Measurements from ENCODE around the gene CHD6. TPM values are rescaled to one million over a fixed set of nuclear protein-coding genes. Genes with fewer than 3 reads are reported as not detected.

Gene CHD6
- total RNA-seq, 1 donor from 2014 or later, result 19.7 TPM

DNA sequence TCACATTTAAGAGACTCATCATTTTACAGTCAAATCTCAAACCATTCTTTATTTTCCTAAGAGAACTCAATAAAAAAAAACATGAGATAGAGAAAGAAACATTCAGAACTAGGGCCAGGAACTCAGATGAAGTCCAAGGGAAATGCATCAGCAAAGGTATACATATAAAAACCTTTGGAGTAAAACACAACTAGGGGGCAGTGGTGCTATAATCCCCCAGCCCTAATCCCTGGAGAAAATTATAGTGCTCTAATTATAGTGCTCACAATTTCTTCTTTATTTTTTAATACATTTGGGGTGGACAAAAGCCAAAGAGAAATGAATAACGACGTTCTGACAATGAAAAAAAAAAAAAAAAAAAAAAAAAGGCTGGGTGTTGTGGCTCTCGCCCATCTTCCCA lies 151.0 kb downstream of the CHD6 start:
- DNase-seq (ENCODE audit: low read depth, low spot score), result no peak

DNA sequence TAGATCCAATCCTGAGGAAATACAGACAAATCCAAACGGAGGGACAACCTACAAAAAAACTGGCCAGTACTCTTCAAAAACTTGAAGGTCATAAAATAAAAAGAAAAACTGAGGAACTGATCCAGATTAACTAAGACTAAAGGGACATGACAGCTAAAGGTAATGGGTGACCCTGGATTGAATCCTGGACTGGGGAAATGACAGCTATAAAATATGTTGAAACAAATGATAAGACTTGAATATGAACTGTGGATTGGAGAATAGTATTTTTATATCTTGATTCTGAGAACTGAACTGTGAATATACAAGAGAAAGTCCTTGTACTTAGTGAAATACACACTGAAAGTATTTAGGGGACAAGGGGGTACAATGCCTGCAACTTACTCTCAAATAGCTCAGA lies 154.6 kb downstream of the CHD6 start:
- DNase-seq (ENCODE audit: low read depth, low spot score), result no peak

DNA sequence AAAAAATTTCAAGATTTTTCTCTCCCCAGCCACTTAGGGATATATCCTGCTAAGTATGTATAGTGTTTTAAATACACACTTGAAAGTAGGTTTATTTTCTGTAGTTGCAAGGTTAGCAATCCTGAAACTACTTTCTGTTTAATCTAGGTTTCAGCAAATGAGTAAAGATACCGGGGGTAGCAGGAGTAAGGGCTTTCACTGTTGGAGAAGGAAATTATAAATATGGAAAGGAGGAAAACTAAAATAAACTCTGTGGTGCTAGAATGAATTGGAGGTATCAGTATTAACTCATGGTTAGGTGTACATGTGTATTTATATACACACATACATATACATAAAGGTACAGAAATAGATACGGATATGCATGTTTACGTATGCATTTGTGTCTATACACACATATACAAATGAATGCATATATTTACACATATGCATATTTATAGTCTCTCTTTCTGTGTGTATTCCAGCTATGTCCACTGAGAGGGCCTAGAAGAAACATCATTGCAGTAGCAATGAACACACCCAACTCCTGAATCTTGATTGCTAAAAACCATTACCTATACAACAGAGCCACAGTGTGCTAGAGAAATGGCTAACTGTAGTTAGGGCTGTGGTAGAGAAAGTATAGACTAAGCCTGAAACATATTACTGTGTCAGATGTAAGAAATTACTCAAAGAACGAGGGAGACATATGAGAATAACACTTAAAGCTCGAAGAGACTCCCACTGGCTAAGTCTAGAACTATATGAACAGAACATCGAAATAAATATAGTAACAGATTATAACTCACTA lies 155.6 kb downstream of the CHD6 start:
- no peak for DNase-seq (ENCODE audit: low read depth, low spot score)

DNA sequence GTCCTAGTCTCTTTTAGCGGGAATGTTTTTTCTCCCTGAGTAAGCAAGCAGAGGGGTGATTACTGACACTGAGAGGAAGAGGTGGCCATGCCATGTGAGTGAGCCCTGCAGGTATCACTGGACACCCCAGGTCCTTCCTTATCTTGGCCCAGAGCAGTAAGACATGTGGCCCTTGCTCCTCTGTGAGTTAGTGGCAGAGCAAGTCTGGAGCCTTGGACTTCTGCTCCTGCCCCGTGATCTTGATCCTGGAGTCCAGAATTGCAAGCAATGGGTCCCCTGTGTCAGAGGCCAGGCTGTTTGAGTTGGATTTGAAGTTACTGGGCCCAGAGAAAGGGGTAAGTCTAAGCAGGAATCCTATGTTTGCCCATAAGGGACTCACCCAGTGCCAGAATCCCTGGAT lies 159.4 kb downstream of the CHD6 start:
- DNase-seq (ENCODE audit: low read depth, low spot score), result no peak

DNA sequence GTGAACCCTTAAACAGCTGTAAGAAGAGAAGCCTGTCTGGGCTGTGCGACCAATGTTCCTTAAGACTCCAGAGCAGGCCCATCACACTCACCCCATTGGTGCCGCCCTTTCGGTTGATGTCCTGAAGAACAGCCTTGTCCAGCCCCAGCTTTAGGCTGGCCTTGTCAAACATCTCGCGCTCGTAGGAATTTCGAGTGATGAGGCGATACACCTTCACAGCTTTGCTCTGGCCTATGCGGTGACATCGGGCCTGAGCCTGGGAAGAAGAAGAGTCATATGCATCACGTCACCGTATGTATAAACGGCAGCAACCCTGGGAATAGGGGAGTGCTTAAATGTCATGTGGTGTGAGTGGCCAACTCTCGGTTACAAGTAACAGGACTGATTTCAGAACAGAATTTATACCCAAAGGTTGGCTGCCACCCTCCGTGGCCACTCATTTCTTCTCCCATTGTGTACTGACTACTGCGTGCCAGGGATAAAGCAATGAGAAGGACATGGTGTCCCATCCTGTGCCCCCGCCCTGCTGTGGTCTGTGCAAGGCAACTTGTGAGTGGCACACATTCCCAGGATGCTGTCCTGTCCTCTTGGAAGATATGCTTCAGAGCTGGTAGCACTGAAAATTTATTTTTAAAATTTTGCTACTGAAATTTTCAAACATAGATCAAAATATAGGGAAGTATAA lies 160.9 kb downstream of the CHD6 start:
- no peak for DNase-seq (ENCODE audit: low read depth, low spot score)

DNA sequence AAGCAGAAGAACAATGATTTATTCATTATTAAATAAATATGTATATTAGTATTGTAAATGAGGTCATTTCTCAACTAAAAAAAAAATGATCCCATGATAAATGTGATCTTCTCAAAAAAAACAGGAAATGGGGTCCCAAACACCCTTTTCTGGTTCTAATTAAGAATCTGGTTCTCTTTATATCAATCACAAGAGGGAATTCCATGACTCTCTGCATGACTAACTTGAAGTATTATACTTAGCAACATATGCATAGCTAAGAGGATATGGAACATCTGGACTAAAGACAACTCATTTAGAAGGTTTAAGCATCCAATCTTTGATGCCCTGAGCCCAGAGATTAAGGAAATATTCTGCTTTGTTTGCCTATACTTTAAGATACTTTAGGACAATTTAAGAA lies 161.8 kb downstream of the CHD6 start:
- no peak for DNase-seq (ENCODE audit: low read depth, low spot score)

DNA sequence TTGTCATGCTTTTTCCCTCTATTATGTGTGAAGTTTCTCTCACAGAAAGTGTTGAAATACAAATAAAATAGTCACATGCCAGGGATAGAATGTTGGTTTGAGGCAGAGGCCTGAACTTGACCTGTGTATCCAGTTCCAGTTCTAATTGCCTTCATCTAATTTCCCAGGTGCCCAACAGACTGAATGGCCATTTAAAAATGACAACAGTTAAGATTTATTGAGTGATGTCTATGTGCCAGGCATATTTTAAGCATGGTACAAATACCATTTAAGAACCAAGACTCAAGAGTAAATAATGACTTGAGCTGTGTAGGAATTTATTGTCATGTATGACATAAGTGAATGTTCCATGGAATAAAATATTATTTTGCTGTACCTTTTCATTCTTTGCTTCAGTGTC lies 163.9 kb downstream of the CHD6 start:
- no peak for DNase-seq (ENCODE audit: low read depth, low spot score)

DNA sequence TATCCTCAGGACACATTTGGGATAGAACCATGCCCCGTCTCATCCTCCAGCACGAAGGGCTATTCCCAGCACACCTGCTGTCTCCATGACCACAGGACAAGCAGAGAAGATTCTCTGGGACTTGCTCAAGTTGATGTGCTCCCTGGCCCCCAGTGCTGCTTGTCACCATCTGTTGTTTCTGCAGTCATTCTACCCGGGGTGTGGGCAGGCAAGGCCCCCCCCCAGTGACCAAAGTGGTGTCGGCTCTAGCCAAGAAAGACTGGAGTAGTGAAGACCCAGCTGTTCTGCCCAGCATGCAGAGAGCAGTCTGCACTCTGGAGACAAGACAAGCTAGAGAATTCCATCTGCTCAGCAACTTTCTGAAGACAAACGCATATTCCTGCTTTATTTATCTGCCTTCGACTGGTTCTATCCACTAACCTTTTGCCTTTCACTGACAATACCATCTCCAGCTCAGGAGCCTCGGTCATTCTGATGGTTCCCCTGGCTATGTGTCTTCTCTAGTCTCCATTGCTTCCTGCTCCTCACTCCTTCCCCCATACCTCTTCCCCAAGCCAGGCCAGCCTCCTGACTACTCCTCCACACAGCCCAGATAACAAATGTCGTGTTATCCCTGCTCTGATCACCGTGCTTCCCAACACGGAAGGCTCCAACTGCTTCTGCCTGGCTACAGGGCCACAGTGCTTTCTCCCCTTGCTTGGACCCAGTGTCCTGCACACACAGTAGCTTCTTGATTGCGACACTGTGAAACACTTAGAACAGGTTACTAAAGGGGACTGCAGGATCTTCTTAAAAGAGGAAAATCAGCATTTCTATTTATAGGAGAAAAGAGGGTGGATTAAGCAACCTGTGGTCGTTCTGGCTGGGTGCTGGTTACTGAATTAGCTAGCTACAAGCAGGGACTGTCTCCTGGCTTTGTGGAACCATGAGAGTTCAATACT lies 164.9 kb downstream of the CHD6 start:
- DNase-seq (ENCODE audit: low read depth, low spot score), result no peak

DNA sequence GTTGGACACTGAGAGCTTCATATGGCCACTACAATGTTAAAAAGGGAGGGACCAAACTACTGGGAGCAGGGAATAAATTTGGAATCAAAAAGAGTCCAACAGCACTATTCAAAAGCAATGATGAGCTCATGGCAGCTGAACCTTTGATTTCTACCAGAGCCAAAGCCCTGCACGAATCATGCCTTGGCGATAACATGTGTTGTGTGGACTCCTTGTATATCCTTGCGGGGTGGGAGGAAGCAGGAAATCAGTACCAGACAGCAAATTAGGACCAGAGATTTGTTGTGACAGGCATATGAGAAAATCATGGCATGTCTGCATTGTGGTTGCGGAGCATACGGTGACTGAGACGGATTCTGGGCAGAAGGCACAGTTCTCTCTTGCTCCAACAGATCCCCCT lies 166.0 kb downstream of the CHD6 start:
- no peak for DNase-seq (ENCODE audit: low read depth, low spot score)

DNA sequence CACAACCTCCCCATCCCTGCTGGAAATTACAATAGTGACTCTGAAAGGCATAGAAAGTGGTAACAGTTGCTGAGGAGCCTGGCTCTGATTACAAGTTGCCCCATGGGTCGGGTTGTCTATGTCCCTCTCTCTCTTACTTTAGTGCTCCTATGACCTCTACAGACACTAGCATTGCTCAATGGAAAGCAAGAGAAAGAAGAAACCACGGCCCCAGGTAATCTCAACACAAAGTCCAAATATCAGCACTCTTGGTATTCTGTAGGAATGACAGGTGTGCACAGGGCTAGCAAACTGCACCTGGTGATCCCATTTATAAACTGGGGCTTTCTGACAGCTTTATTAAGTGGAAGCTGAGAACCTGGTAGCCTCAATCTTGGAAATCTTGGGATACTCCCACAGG lies 171.2 kb downstream of the CHD6 start:
- DNase-seq (ENCODE audit: low read depth, low spot score), result no peak

DNA sequence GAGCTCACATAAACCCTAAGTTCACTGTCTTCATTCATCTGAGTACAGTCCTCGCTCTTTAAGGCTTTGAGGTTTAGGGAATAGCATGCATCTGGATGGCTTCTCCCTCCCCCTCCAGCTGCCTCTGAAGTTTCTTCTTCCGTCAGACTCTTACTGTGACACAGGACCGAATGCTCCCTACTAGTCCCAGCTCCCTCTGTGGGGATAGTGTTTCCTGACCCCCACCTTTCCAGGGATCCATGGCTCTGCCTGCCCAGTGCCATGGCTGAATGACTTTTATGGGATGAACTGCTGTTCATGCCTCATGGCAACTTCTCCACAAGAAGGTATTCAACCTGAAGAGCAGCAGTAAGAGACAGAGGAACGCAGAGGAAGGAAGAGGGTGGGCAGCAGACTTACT lies 171.7 kb downstream of the CHD6 start:
- no peak for DNase-seq (ENCODE audit: low read depth, low spot score)

DNA sequence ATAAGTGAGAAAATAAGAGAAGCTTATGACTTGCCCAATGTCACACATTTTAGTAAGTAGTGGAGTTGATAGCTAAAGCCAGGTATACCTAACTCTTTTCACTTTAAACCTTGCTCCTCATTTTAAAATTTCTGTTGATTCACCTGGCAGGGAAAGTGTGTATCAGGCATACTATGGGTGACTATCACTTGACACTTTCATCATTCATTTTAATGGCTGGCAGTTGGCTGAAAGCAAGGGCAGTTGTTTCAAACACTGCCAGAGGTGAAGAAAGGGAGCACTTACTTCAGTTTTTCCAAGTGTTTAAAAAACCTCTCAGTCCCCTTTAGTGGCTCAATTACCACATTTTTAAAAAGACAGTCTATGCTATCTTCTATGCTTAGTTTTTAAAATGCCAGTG lies 173.4 kb downstream of the CHD6 start:
- no peak for DNase-seq (ENCODE audit: low read depth, low spot score)

DNA sequence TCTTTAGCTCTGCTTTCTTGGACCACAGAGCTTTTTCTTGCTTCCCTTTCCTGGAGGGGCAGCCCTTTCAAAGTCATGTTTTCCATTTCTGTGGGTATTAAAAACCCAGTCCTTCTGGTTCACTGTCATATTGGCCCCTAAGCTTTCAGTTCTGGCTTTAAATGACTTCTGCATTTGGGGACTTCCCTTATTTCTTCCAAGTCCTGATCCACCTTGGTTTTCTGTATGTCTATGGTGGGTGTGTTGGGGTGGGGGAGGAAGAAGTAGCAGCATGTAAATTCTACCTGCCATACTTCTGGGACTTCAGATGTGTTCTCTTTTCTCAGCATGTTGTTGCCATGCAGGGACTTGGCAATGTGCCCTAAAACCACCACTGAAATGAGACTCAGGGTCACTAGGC lies 174.5 kb downstream of the CHD6 start:
- DNase-seq (ENCODE audit: low read depth, low spot score), result no peak

DNA sequence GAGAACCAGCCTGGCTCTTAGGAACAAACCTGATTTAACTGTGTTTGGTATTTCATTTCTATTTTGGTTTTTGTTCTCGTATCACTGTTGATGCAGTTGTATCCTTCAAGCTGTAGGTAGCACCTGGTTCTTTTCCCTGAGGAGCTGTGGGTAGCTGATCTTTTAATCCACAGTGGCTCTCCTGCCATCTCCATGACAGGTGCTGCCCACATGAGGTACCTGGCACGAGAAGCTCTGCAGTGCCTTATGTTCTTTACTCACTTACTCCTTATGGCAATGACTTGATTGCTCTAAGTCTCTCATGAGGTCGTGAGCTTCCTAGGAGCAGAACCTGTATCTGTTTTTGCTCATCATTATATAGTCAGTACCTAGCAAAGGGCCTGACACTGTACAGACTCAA lies 177.3 kb downstream of the CHD6 start:
- DNase-seq (ENCODE audit: low read depth, low spot score), result no peak

DNA sequence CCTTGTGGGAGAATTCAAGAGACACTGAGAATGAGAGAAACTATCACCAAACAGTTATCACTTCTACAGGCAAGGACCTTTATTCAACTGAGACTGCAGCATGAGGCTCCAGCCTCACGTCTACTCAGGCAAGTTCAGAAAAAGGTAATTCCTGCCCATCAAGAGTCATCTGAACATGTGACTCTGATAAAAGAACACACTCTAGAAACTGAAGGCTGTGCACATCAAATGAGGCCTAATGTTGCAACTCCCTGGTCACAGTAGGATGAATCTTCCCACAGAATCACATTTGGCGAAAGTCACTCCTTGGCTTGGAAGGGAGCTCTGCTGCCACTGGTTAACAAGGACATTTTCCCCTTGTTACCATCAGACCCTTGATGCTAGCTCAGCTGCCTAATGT lies 180.3 kb downstream of the CHD6 start:
- no peak for DNase-seq (ENCODE audit: low read depth, low spot score)

DNA sequence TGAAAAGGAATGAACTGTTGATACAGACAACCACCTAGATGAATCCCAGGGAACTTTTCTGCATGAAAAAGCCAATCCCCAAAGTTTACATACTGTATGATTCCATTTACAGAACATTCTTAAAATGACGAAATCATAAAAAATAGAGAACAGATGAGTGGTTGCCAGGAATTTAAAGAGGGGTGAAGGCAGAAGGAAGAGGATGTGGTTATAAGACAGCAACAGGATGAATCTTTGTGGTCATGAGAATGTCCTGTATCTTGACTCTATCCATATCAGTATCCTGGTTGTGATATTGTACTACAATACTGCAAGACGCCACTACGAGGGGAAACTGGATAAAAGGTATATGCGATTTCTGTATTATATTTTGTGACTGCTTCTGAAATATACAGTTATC lies 181.5 kb downstream of the CHD6 start:
- no peak for DNase-seq (ENCODE audit: low read depth, low spot score)

DNA sequence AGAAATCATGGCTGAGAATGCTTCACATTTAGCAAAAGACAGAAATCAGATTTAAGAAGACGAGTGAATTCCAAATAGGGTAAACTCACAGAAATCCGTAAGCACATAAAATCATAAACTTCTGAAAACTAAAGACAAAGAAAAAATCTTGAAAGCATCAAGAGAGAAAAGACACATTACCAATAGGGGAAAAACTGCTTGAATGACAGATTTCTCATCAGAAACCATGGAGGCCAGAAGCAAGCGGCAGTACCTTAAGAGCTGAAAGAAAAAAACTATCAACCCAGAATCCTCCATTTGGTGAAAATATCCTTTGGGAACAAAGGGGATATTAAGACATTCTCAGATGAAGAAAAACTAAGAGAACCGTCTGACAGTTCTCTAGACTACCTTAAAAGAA lies 185.0 kb downstream of the CHD6 start:
- DNase-seq (ENCODE audit: low read depth, low spot score), result no peak

DNA sequence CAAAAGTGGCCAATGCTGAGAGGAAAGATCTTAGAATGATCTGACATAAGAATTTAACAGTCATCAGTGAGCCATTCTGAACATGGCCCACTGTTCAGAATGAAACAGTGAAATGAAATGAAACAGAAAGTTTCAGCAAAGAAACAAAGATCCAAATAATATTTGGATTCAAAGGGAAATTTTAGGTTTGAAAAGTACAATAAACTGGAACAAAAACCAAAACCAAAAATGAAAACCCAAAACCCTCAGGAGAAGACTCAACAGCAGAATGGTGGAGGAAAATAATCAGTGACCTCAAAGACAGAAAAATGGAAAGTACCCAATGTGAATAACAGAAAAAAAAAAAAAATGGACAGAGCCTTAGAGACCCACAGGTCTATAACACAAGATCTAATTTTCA lies 185.4 kb downstream of the CHD6 start:
- DNase-seq (ENCODE audit: low read depth, low spot score), result no peak

DNA sequence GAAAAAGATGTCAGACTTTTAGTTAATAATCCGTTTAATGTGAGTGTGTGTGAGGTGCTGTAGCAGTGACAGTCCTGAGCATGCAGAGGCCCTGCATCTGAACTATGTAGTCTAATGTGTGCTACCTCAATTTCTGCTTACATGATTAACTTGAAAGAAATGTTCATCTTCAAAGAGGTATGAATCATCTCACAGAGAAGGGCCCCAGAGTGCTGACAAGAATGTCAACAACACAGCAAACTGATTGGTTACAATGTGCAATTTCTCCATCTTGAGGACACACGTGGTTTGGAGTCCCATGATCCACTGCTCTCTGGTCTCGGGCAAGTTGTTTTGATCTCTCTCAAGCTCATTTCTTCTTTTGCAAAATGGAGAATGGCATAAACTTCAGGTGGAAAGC lies 189.9 kb downstream of the CHD6 start:
- no peak for DNase-seq (ENCODE audit: low read depth, low spot score)

DNA sequence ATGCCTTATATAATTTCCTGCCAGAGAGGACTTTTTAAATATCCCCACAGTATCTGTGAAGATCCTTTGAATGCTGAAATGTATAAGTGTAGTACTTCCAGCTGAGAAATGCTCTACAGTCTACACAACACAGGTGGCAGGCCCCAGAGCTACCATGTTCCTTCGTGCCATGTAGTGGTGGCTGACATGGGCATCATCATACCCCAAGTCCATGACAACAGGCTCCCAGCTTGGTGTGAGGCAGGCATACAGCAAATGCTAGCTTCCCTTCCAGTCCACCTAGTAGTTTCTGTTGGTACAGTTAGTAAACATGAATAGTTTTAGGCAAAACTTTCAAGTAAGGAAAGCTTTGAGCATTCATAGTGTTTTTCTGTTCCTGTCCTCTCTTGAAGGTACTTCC lies 190.3 kb downstream of the CHD6 start:
- DNase-seq (ENCODE audit: low read depth, low spot score), result no peak

DNA sequence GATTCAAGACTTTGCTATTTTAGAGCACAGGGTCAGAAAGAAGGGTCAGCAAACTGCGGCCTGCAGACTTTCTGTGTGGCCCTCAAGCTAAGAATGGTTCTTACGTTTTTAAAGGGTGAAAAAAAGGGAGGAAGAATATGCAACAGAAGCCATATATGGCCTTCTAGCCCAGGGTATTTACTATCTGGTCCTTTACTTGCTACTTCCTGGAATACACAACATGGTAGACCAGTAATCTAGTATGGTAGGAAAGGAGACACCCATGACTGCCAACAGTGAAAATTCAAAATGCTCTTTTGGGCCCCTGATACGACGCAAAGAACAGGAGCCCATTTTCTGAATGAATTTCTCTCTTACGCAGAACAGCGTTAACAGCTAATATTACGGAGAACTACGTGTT lies 191.2 kb downstream of the CHD6 start:
- DNase-seq (ENCODE audit: low read depth, low spot score), result no peak
